Aortic smooth muscle cell (primary cell): ENCODE results near the gene MROH2A. TPM values are rescaled to one million over a fixed set of nuclear protein-coding genes. Genes with fewer than 3 reads are reported as not detected.

Source experiments
- total RNA-seq: library from RNA; depleted of rRNA; stranded (reverse); fragments of >200 nt; gene quantifications from 2 replicates; pipeline ENCODE4 v1.2.3, GENCODE V29; 2014

MROH2A gene, protein sequence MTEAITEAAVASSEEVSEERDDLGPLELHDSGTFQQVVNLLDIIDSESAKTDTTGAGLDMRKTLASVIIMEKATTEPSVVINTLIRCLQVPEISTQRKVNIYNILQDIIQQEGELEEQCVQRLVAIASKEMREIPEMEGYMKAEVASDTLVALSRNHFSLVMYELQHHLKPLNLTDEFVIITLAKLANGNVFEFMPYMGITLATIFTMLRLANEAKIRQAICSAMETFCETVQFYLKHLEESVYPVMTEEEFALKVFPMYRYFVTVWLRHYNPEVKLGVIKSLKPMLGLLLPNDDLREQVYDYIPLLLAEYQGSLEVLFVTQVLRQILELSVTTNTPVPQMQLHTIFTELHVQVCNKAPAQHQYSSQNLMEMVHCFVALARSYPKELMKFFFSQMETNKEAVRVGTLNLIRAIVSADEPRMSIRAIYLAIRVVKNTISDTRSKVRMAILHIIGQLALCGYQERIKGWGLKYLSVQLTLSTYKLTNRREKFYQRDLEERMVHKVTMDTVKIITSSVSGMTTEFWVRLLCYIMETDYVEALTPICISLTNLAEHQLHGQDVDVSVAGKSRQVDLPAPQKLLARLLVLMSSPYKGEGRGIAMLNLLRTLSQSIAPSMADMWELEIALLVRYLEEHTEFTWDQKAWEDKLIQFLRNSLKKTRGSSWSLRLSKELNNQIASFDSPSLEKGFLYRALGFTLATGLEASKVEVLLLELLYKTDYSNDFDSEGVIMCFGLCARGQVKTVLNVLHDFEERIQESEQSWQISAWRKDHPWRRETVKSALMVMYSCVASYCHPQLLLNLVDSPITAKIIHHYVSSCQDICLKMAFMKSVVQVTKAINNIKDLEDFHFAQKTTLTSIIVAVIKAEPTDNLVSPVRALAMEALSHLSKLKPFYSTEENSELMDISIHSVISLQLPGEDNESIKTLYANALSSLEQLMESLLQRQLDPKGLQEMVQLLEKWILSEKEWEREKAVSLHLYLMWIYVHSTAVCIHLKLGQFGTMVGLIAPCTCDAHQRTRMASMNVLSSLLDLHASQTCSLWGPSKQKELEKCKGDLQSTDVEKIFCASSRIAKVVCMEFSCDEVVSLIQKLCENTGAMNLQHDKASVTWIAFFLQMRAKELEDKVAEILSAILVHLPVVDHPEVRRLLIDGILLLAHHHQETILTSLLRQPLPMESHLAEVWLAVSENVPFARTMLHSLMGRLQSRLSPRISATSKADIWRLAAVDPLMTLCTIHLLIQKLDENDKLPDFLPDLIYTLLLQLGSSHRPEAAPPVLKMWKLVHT (N-terminal part only)
- total RNA-seq: not detected in 2 replicates

DNA sequence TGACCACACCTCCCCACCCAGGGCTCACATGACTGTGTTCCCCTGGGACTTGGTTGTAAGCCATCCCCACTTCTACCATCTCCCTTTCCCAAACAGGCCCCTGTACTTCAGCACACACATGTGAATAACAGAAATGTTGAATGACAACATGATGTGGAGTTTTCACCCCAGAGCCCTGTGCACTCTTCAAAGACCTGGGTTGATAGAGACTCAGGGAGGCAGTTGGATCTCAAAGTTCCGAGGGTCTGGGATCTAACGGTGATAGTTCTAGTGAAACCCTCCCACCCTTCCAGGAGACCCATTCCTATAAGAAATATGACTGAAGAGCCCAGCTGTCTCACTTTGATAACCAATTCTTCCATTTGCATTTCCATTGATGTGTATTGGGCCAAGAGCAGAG is at the start of gene MROH2A:
Gene MROH2A (plus strand): TSS at position 301 of the 400 bp plus-strand sequence. CDS start 1,029 bp downstream, outside the sequence.

DNA sequence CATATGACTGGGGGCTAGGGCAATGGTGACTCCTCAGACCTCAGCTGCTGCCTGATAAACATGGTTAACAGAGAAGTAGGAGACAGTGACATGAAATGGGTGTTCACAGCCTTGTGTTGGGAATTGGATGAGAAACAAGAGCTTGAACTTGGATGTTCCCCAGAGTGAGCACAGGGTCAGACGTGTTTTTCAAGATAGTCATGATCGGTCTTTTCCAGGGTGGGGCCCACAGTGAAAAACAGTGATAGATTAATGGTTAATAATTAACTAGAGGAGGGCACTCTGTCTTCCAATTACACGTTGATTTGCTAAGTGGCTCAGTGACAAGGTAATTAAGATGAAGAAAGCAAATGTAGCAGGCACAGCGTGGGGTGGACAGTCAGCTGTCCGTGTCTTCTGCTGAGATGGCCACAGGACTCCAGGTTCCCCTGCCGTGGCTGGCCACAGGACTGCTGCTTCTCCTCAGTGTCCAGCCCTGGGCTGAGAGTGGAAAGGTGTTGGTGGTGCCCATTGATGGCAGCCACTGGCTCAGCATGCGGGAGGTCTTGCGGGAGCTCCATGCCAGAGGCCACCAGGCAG is 49.3 kb upstream of the MROH2A start, which contains the start of gene UGT1A3:
Gene UGT1A3 (plus strand): TSS at position 320 of the 579 bp plus-strand sequence. CDS start 85 bp downstream, at position 405.

DNA sequence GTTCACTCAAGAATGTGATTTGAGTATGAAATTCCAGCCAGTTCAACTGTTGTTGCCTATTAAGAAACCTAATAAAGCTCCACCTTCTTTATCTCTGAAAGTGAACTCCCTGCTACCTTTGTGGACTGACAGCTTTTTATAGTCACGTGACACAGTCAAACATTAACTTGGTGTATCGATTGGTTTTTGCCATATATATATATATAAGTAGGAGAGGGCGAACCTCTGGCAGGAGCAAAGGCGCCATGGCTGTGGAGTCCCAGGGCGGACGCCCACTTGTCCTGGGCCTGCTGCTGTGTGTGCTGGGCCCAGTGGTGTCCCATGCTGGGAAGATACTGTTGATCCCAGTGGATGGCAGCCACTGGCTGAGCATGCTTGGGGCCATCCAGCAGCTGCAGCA is 18.1 kb upstream of the MROH2A start, which contains the start of gene UGT1A1:
Gene UGT1A1 (plus strand): TSS at position 228 of the 400 bp plus-strand sequence. CDS start 18 bp downstream, at position 246.

DNA sequence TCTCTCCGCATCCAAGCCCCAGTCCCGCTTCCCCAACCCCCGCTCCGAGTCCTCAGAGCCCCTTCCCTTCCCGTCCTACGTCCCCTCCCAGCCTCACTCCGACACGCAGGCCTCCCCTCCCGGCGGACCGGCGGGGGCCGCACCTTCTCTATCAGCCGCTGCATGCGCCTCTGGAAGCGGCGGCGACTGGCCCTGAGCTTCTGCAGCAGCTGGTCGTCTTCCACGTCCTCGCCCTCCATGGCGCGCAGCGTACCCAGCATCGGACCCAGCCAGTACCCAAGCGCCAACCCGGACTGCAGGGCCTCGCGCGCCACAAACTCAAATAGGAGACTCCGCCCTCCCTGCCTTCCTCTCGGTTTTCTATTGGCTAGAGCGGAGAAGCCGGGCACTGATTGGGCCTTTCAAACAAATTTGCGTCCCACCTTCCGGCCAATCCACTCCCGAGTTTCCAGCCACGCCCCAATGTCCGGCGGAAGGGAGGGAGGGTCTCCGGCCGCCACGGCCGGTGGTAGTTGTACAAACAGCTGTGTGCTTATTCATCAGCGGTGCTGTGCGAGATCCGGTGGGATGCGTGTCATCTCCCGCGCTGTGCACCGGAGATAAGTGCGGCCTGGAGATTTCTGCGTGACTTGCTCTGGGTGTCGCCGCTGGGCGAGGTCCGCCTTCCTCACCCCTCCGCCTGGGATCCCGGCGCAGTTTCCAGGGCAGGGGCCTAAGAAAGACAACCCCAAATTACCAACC is 76.3 kb downstream of the MROH2A start, which contains the start of gene HJURP:
Gene HJURP (minus strand): TSS at position 295 of the 741 bp plus-strand sequence. CDS start 35 bp downstream, at position 260.

DNA sequence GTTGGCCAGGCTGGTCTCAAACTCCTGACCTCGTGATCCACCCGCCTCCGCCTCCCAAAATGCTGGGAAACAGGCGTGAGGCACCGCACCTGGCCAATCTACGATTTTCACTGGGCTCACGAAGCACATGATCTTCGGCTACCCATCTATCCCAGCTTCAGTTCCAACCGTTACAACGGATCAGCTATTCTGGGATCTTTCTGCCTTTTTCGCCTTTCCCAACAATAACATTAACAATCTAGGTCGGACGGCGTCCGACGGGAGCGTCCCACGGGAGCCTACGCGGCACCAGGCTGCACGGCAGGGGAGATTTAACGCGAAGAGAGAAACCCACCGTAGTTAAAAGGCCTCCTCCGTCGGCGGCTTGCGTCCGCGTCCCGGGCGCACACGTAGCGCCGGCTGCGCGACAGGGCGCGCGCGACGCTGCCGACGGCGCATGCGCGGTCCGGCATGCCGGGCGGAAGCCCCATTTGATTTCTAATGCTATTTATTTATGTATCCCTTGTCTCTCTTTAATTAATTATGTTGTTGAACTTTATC is 89.9 kb downstream of the MROH2A start, which contains the start of gene MSL3B:
Gene MSL3B (minus strand): TSS at position 394 of the 540 bp plus-strand sequence.

Other genes with a start within 250 kb of the MROH2A start
- 32.0 and 32.7 TPM in 2 replicates for gene USP40, start 211.5 kb upstream of the MROH2A start, total RNA-seq
- gene UGT1A8, start 160.7 kb upstream of the MROH2A start, total RNA-seq: not detected in 2 replicates
- gene UGT1A10, start 141.9 kb upstream of the MROH2A start, total RNA-seq: not detected in 2 replicates
- not detected in 2 replicates for gene UGT1A9, start 106.4 kb upstream of the MROH2A start, total RNA-seq
- gene UGT1A7, start 96.4 kb upstream of the MROH2A start, total RNA-seq: not detected in 2 replicates
- not detected in 2 replicates for gene UGT1A6, start 85.4 kb upstream of the MROH2A start, total RNA-seq
- gene UGT1A5, start 65.4 kb upstream of the MROH2A start, total RNA-seq: not detected in 2 replicates
- gene UGT1A4, start 59.6 kb upstream of the MROH2A start, total RNA-seq: not detected in 2 replicates
- gene UGT1A3, start 49.3 kb upstream of the MROH2A start, total RNA-seq: not detected in 2 replicates
- gene UGT1A1, start 18.1 kb upstream of the MROH2A start, total RNA-seq: not detected in 2 replicates
- 8.2 and 20.3 TPM in 2 replicates for gene HJURP, start 76.2 kb downstream of the MROH2A start, total RNA-seq
- 0.53 TPM in 1 of 2 replicates, not detected in the other for gene TRPM8, start 139.0 kb downstream of the MROH2A start, total RNA-seq